Measurements from ENCODE around the gene INPP5K.

INPP5K gene

DNA sequence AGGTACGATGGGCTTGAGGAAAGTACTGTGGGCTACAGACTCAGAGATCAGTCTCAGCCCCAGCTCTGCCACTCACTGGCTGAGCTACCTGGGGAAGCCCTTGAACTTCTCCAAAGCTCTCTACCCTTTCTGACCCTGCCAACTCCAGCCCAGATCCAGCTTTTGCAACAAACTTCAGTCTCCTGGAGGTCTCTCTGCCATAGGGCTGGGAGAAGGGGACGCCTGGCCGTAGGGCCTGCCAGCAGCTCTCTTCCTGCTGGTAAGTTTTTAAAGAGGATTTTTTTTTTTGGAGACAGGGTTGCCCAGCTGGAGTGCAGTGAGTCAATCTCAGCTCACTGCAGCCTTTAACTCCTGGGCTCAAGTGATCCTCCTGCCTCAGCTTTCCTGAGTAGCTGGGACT, 11.5 kb downstream of the INPP5K start:
- no peak for DNase-seq

DNA sequence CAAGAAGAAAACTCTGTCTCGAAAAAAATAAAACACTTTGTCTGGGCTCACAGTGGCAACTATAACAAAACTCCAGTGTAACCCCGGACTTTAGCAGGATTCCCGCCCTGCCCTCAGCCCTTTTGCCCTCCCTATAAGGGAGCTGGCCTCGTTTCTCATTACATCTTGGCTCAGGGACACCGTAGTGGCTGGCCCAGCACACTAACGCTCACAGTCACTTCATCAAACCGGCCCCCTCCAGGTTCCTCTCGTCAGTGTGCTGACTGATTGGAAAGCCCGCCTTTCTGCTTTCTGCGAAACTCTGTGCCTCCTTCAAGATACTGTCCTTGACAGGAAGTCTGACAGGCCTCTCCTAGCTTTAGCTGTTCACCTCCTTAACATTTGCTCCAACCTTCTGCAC, 12.7 kb downstream of the INPP5K start:
- no peak for DNase-seq

DNA sequence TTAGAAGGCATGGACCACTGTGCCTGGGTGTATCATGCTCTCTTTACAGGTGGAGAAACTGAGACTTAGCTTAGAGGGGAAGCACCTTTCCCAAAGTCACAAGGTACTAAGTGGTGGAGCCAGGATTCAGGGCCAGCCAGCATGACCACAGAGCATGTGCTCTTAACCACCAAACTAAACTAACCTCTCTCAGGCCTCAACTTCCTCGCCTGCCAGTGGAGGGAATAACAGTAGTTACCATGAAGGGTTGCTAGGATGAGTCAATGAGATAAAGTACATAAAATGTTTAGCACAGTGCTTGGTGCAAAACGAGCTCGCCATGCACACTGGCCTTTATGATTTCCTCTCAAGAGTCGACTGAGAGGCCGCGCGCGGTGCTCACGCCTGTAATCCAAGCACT, 17.5 kb downstream of the INPP5K start:
- DNase-seq: no peak

DNA sequence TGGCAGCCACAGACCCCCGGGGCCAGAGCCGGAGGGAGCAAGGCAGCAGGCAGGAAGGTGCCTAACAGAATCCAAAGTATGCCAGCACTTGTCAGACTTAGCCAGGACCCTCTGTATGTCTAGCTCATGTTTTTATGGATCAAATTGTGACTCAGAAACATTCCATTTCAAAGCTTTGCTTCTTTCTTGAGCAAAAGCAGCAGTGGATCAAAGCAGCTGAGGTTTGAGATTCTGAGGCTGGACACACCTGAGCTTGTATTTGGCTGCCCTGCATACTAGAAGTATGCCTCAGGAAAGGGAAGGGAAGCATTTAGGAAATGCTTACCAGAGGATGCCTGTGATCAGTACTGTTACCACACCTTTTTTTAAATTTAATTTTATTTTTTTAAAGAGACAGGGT, 18.2 kb downstream of the INPP5K start:
- DNase-seq: no peak

DNA sequence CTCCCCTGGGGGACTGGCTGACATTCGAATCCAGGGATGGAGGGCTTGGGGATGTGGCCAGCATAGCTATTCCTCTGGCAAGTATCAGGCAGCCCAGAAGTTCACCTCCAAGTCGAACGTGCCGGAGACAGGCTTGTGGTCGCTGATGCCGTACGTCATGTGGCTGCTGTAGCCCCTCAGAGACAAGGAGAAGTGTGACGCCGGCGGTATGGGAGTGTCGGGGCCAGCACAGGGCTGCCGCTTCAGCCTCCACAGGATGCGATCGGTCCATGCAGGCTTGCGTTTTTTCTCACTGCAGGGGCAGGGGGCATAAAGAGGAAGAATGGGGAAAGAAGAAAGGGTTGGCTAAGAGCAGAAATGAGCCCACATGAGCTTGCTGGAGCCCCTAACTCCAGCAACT, 18.6 kb downstream of the INPP5K start:
- no peak for DNase-seq

DNA sequence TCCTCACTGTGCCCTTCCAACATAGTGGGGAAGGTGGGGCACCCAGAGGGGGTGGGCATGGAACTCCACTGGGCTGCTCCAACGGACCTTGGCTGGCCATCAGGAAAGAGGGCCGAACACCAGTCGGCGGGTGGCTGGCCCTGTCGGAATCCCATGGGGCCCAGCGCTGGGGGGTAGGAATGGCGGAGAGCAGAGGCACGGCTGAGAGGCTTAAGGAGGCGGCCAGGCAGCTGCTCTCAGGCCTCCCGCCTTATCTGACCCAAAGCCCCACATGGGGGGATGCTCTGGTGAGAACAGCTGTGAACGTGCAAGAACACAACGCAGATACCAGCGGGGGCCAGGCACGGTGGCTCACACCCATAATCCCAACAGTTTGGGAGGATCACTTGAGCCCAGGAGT, 19.5 kb downstream of the INPP5K start:
- no peak for DNase-seq

DNA sequence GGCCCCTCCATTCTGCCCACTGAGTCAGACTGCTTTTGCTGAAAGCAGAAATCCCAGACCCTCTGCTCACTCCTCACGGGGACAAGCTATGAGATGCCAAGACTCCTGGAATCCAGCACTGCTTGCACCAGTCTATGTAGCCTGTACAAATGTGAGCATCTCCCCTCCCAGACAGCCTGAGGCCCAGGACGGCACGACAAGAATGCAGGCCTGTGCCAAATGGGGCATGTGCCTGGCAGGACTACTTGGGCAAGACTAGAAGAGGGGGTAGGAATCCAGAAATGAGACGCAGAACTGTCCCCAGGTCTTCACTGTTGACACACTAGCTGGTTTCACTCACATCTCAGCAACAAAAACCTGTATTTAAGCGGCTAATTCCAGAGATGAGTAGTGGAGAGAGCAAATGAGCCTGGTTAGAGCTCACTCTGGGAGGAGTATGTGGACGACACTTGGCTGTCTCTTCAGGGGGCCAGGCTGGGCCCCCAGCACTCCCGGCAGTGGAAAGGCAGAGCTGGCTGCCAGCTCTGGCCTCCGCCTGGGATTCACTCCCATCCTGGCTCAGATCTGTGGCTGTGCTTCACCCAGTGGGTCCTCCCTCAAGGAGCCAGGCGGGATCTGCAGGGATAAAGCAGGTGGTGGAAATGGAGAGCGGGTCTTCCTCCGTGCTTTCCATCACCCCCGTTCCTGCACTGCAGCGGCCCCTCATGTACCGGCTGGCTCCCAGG, 21.0 kb downstream of the INPP5K start:
- no peak for DNase-seq

DNA sequence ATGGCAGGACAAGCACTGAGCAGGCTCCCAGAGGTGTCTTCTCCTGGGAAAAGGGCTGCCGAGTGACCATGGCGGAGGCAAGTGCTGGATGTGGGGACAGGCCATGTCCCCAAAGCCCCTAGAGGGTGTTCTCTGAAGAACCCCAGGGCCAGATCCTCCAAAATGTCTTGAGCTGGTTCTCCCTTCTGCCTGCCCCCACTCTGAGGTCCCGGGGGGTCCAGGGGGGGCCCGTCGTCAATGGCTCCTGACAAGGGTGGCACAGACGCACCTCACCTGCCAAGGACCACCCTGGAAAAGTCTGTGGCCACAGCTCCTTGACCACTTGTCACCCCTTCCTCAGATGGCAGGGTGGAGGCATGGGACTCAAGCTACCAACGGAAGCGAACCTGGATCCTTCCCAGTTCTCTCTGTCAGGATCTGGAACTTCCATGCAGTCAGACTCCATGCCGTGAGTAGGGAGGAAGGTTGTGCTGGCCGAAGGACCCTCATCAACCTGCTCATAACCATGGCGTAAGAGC, 21.6 kb downstream of the INPP5K start:
- DNase-seq: no peak

DNA sequence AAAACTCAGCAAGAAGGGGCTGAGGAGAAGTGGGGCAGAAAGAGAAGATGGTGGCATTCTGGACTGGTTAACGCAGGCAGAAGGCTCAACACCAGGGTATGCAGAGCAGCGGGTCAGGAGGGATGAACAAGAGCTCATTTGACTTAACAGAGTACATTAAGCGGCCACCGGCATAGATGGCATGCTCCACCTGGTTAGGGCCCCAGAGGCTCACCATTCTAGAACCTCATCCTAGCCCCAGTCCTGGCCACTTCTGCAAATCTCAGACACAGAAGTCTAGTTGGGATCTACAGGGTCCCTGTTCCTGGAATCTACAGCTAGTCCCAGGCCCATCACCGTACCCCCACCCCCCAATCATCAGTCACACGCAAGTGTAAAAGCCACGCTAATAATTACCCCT, 22.2 kb downstream of the INPP5K start:
- no peak for DNase-seq

DNA sequence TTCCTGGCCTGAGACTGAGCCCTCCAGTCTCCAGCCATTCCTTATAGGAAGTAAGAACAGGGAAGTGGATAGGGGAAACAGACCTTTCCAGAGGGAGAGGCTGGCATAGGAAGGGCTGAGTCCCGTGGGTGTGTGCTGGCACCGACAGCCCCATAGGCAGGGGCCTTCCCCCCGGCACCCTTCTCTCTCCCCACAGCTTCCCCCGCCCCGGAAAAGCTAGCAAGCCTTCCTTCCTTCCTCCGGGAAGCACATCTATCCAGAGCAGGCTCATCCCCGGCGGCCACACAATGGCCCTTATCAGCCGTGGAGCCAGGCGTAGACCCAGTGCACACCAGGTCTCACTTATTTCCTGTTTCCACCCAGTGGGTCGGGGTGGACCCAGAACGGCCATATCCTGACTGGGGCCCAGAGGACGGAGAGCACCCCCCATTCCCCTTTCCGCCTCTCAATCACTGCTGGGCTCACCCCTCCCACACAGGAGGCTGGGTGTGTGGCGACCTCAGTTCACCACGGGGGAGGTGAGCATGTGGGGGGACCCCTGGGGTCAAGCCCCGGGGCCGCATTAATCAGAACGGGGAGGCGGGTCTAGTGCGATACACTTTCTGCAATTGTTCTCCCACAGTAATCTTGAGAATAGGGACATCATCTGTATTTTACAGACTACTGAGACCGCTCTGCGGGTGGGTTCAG, 23.0 kb downstream of the INPP5K start:
- no peak for DNase-seq

DNA sequence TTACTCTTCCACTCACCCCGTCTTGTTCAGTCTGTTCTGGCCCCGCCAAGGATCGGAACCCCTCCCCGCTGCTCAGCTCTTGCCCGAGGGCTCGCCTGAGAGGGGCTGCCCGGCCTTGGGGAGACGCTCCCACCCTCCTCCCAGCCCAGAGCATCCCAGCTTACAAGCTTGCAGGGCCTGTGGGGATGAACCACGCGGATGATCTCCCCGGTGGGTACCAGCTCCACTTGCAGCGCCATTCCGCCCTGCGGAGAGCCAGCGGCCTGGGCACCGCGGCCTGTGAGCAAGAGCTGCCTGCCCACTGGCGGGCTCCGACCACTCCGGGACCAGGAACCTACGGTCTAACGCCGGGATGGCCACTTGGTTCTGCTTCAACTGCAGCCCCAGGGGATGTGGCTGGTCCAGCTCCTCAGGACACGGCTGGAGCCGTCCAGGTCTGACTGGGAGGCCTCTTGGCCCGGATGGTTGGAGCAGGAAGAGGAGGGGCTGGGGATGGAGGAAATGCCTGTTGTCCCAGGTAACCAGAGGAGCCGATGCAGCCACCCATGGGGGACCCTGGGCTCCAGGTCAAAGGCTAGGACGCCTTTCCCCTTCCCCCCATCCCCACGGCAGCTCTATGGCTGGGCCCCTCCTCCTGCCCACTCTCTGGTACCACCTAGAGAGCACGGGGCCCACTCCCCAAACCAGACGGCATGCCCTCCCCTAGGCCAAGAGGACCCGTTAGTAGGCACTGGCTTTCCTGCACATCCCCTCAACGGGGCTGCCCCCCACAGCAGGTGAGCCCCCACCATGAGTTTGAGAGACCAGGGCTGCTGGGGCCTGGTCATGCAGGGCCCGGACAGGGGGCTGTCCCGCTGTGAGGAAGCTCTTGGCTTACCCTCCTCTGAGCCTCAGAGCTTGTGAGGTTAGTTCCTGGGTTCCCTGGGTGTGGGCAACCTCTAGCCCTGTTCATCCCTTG, 23.9 kb downstream of the INPP5K start, which contains the start of gene MYO1C:
Gene MYO1C (minus strand): TSS at position 438 of the 958 bp plus-strand sequence. CDS start 199 bp downstream, at position 239.
- DNase-seq: peak in 2 of 6 experiments; percentile 16 to 25

DNA sequence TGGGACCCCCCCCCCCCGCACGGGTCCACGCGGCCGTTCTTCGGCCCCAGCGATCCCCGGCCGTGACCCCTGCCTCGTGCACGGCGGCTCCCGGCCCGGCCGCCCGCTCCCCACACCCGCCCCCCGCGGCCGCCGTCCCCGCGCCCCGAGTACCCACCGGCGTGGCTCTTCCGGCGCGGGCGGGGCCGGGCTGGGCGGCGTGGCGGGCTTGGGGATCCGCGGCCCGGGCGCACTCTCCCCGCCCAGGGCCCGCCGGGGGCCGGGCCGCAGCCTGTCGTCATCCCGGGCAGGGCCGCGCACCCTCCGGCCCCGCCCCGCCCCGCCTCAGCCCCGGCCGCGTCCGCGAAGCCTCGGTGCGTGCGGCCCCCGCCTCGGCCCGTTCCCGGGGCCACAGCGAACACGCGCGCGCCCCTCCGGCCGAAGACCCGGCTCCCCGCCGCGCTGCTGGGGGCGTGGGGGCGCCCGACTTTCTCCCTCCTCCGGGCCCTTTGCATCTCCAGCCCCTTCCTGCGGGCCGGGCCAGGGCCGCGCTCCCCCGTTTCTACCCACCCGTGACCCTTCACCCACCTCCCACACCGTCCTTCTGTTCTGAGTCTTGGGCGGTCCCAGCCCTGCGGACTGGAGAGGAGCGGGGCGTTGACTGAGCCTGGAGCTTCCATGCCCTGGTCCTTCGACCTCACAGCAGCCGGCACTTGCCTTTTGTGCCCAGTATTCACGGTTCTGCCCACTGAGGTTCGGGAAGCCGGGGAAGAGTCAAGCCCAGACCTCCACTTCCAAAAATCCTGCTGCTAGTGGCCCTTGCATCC, 24.8 kb downstream of the INPP5K start:
- peak in 2 of 6 experiments; percentile 23 to 25 for DNase-seq

DNA sequence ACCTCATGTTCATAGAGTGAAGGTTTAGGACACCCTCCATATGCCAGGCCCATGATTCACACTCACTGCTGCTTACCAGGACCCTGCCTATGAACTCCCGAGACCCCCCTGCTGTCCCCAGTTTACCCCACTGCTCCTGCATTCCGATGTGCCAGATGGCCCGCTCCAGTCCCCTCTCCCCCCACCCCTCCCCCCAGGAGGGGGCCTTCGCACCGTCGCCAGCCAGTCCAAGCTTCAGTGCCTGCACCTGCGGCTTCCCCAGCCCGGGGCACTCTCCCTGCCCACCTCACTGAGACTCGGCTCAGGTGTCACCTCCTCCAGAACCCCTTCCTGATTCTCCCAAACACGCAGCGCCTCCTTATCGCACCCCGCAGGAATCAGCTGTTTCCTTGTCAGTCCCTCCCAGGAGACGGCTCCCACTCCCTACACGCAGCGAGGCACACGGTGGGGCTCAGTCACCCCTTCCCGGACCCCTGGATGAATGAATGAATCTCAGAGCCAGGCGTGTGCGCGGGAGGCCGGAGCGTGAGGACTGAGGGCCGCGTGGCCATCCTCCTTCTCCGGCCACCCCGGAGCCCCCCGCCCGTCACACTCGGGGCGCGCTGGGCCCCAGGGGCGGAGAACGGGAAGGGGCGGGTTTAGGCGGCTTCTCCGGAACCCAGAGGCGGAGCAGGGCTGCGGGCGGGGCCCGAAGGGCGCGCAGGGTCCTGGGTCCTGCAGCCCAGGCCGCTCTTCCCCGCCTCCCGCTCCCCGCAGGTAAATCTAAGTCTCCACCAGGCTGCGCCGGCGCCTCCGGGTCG, 25.6 kb downstream of the INPP5K start:
- DNase-seq: peak; percentile 18 to 51 (median 37)

DNA sequence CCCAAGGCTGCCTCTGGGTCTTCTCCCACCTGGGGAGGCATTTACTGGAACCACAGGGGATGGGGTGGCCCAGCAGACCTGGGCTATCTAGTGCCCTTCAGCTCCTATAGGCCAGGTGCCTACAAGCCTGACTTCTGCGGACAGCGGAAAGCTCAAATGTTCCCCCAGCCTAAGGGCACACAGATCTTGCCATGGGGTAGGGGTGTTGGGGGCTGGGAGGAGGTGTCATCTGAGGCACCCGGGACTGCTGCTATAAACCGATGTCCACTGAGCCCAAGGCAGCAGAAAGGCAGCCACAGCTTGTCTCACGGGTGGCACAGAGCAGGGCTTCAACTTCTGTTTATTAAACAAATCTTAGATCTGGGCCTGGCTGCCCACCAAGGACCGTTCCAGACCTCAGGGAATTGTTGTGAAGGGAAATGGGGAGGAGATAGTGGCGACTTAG, 27.6 kb downstream of the INPP5K start:
- DNase-seq: peak in 1 of 6 experiments; percentile 25

DNA sequence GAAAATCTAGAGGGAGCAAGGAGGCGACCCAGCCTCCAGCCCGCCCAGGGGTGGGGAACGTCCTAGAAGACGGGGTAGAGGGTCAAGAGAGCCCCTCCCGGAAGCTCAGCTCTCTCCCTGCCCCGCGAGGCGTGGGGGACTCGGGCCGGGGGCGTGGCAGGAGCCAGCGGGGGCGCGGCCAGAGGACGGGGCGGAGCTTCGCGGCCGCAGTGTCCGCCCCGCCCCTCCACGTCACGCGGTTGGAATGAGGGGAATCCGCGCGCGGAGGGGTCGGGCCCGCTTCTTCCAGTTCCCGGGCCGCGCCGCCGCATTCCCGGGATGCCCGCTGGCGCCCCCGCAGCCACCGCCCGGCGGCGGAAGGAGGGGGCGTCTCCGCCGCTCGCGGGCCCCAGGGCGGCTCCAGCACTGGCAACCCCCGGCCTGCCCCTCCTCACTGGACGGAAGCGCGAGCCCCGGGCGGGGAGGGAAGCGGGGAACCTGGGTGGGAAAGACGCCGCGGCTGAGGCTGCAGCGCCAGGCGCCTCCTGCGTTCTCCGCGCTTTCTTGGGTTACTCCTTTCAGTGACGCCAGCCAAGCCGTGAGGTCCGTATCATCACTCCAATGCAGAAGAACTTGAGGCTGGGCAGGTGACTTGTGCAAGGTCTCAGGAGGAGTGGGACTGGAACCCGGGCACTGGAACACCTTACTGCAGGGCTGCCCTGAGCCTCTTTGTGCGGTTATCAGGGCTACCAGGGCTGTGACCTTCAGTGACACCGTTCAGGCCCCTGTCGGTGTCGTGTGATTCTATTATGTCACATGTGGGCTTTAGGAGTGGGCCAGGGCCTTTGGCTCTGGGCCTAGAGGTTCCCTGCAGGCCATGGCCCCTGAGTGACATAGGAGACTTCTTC, 28.2 kb downstream of the INPP5K start:
- DNase-seq: peak; percentile 33 to 74 (median 61)

DNA sequence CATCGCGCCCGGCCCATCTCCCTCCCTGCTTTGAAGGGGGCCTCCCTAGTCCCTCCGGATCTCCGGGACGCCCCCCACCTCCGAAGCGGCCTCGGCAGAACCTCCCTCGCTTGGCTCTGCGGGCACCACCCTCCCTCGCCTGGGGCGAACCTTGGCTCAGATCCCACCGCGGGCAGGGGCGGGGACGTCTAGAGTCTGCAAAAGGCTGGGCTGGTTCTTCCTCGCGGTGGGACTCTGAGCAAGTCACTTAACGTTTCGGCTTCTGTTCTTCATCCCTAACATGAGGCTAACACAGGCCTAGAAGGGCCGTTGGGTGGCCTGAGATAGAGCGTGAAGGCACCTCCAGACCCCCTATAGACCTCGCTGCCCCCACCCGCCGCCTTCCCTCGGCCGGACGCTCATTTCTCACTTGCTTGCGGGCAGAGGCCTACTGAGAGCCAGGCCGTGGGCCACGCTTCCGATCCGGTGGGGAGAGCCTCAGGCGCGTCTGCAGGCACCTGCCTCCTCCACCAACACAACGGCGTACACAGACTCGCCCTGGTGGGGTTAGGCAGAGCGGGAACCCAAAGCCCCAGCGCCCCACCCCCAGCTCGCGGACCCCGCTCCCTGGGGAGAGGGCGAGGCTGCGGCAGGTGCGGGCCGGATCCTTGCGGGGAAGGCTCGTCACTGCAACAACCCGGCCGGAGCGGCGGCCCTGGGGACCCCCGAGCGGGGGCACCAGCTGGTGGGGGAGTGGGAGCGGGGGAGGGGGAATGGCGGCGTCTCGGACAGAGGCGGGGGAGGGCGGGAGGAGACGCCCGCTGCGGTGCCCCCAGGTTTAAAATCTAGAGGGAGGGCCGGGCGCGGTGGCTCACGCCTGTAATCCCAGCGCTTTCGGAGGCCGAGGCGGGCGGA, 29.4 kb downstream of the INPP5K start:
- DNase-seq: peak; percentile 52 to 73 (median 64)

DNA sequence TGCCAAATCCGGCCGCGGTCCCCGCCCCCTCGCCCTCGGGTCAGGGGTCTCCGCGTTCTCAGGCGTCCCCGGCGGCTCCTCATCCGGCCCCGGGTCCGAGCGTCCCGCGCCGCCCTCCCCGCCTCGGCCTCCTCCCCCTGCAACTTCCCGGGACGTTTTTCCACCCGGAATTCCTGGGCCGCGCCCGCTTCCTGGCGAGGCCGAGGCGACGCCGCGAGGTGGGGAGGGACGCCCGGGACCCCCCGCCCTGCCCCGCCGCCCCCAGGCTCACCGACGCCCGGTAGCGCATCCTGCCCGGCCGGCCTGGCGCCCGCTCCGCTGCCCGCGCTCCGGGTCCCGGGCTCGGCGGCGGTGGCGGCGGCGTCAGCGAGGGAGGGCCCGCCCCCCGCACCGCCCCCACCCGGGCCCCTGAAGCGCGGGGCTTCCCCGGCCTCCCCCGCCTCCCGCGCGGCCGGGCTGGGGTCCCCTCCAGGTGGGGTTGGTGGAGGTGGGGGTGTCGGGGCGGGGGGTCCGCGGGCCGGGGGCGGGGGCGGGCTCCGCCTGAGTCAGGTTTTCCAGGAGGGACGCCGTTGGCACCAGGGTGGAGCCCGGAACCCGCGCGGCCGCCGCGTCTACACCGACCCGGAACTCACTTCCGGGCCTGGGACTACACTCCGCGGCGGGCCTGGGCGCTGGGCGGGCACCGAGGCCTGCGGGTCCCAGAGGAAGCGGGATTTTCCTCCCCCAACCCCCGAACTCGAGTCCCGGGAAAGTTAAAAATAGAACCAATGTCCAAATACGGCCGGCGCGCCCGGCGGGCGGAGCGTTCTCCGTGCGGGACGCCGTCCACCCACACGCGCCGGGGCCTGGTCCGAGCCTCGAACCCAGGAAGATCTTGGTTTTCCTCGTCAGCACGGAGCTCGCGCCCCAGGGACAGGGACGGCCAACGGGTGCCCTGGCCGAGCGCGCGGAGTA, 30.7 kb downstream of the INPP5K start:
- DNase-seq: peak; percentile 40 to 66 (median 60)

All from stimulated activated naive CD4-positive, alpha-beta T cell (primary cell).